ENCODE data around the gene PHOSPHO1. TPM values are rescaled to one million over a fixed set of nuclear protein-coding genes. Genes with fewer than 3 reads are reported as not detected.
"Not testable (repeated sequence)": the region's sequence is repeated elsewhere in the genome, so short reads cannot be mapped to it uniquely, and the experiment has no call there.

PHOSPHO1 gene
- total RNA-seq, 4 donors from 2014 or later: 1.7 TPM; not detected in 3

DNA sequence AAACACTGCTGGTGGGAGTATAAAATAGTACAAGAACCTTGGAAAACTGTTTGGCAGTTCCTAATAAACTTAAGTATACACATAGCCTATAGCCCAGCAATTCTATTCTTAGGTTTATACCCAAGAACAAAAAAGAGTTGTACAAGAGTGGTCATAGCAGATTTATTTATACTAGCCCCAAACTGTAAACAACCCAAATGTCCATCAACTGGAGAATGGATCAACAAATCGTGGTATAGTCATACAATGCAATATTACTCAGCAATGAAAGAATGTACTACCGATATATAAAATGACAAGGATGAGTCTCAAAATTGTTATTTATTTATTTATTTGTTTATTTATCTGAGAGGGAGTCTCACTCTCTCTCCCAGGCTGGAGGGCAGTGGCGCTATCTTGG, 43.3 kb downstream of the PHOSPHO1 start:
- Histone ChIP-seq H3K9me3 (no peaks in the 10 kb centered on the region), H3K4me3 (replicated peaks in 1 of 3) (no peak overlapping the region), H3K27me3 (no peaks in the 10 kb centered on the region), H3K27ac (no peak overlapping the region), H3K4me1 (no peaks in the 10 kb centered on the region), H3K36me3 (no peaks in the 10 kb centered on the region)
- WGBS, 2 donors: 94 to 100% methylated on average over 3 of the region's 3 CpGs
- no peak for DNase-seq
- TF ChIP-seq, protein P1, sequence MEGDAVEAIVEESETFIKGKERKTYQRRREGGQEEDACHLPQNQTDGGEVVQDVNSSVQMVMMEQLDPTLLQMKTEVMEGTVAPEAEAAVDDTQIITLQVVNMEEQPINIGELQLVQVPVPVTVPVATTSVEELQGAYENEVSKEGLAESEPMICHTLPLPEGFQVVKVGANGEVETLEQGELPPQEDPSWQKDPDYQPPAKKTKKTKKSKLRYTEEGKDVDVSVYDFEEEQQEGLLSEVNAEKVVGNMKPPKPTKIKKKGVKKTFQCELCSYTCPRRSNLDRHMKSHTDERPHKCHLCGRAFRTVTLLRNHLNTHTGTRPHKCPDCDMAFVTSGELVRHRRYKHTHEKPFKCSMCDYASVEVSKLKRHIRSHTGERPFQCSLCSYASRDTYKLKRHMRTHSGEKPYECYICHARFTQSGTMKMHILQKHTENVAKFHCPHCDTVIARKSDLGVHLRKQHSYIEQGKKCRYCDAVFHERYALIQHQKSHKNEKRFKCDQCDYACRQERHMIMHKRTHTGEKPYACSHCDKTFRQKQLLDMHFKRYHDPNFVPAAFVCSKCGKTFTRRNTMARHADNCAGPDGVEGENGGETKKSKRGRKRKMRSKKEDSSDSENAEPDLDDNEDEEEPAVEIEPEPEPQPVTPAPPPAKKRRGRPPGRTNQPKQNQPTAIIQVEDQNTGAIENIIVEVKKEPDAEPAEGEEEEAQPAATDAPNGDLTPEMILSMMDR (IDR thresholded peaks at IDR 0.05): no peak
- TF ChIP-seq POLR2A (IDR thresholded peaks at IDR 0.05): no peak
- intact Hi-C loops (cut with DNase I): no loop called here

- H3K27ac ChIP-seq; H3K9me3 ChIP-seq; H3K27me3 ChIP-seq; H3K4me3 ChIP-seq (replicated peaks in 1 of 3); DNase-seq; H3K4me1 ChIP-seq; H3K36me3 ChIP-seq; intact Hi-C loops (cut with DNase I): not testable (repeated sequence)
- 100% methylated on average over 1 of the region's 1 CpG for WGBS, 2 donors
Measured at GRCh38 chr17:49185381-49185780, 45.2 kb downstream of the PHOSPHO1 start.

DNA sequence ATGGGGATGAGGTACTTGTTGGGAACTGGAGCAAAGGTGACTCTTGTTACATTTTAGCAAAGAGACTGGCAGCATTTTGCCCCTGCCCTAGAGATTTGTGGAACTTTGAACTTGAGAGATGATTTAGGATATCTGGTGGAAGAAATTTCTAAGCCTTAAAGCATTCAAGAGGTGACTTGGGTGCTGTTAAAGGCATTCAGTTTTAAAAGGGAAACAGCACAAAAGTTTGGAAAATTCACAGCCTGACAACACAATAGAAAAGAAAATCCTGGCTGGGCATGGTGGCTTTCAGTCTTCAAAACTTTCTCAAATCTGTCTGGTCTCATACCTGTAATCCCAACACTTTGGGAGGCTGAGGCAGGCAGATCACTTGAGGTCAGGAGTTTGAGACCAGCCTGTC, 46.1 kb downstream of the PHOSPHO1 start:
- DNase-seq; H3K36me3 ChIP-seq; H3K27ac ChIP-seq; H3K4me1 ChIP-seq; H3K27me3 ChIP-seq; H3K9me3 ChIP-seq; H3K4me3 ChIP-seq (replicated peaks in 1 of 3); intact Hi-C loops (cut with DNase I): not testable (repeated sequence)

GRCh38 chr17:49183801-49184200, 46.8 kb downstream of the PHOSPHO1 start:
- H3K4me3 ChIP-seq (replicated peaks in 1 of 3): no peak overlapping the region
- no peaks in the 10 kb centered on the region for H3K36me3 ChIP-seq
- H3K27me3 ChIP-seq: no peaks in the 10 kb centered on the region
- TF ChIP-seq, protein P1 (IDR thresholded peaks at IDR 0.05): no peak
- no peak for TF ChIP-seq POLR2A (IDR thresholded peaks at IDR 0.05)
- no peak overlapping the region for H3K27ac ChIP-seq
- H3K9me3 ChIP-seq: no peaks in the 10 kb centered on the region
- no peak for DNase-seq
- peaks cover 0 to 5% of the 10 kb centered on the region in 2 donors for H3K4me1 ChIP-seq
- 100% methylated on average over 2 of the region's 7 CpGs; no CpG with 5 or more reads in 1 of the 2 donors for WGBS, 2 donors
- intact Hi-C loops (cut with DNase I): no loop called here

GRCh38 chr17:49183341-49183740, 47.2 kb downstream of the PHOSPHO1 start:
- DNase-seq: no peak
- WGBS, 2 donors: 83 to 90% methylated on average over 4 to 5 of the region's 5 CpGs
- no peaks in the 10 kb centered on the region for H3K27me3 ChIP-seq

DNA sequence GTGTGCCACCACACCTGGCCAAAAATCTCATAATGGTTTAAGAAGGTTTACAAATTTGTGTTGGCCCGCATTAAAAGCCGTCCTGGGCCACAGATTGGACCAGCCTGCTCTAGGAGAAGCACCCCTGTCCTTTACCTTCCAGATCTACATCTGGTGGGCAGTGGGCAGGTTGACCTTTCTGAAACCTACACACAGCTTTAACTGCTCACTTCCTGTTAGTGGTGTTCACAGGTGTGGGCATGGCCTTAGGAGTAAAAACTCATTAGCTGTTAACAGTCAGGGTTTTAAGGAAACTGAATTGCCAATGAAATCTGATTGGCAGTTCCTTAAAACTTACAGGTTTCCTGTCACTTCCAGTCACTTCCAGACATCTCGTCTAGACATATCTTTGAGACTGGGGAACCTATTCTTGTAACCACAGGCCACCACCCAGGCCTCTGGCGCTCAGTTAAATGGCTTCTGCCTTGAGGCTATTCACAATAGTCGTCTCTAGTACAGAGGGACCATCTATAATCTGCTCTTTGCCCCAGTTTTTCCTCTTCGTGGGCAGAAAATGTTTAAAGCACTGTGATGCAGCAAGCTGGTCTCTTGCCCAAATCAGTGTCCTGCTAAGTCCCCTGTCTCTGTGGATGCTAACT, 49.5 kb downstream of the PHOSPHO1 start:
- TF ChIP-seq, protein P1 (IDR thresholded peaks at IDR 0.05): no peak
- TF ChIP-seq POLR2A (IDR thresholded peaks at IDR 0.05): no peak
- 86 to 93% methylated on average over 6 of the region's 6 CpGs for WGBS, 2 donors
- peaks cover 0 to 5% of the 10 kb centered on the region in 2 donors for H3K4me1 ChIP-seq
- no peaks in the 10 kb centered on the region for H3K36me3 ChIP-seq
- no peak for DNase-seq
- H3K27ac ChIP-seq: no peak overlapping the region
- H3K4me3 ChIP-seq (replicated peaks in 1 of 3): no peak overlapping the region
- intact Hi-C loops (cut with DNase I): no loop called here
- H3K27me3 ChIP-seq: no peaks in the 10 kb centered on the region
- no peaks in the 10 kb centered on the region for H3K9me3 ChIP-seq

More at GRCh38 chr17:49183341-49183740, 47.2 kb downstream of the PHOSPHO1 start:
- H3K9me3 ChIP-seq: no peaks in the 10 kb centered on the region
- no peak overlapping the region for H3K27ac ChIP-seq
- H3K4me3 ChIP-seq (replicated peaks in 1 of 3): no peak overlapping the region
- H3K36me3 ChIP-seq: no peaks in the 10 kb centered on the region
- peaks cover 0 to 5% of the 10 kb centered on the region in 2 donors for H3K4me1 ChIP-seq
- TF ChIP-seq POLR2A (IDR thresholded peaks at IDR 0.05): no peak
- TF ChIP-seq, protein P1 (IDR thresholded peaks at IDR 0.05): no peak
- intact Hi-C loops (cut with DNase I): no loop called here

Data from thyroid gland (tissue), 4 donors.